GM13977 (cell line): Measurements from ENCODE around the gene HRH4.

Source experiments
- DNase-seq: peaks from one replicate; pipeline ENCODE4 v3.0.0; 2012; ENCODE audit warnings: low spot score
- CTCF ChIP-seq: IDR thresholded peaks from 2 replicates; pipeline ENCODE4 v1.5.1; 2012; ENCODE audit warnings: mild to moderate bottlenecking, control low read depth; ENCODE audit not compliant: insufficient read depth; ENCODE audit errors: extremely low read depth, missing control alignments
- in situ Hi-C: fragments of 300-500 bp; cut with MboI; formaldehyde crosslinking; loops from one replicate; pipeline ENCODE4 v1.12.0; 2022; ENCODE audit warnings: low sequenced_read_pairs, low pct_unique_long_range_greater_than_20kb, mixed read lengths, inconsistent platforms; ENCODE audit not compliant: unreplicated experiment

The HRH4 gene

GRCh38 chr18:24460388-24460787, at the start of gene HRH4:
Gene HRH4 (plus strand): TSS chr18:24460637. CDS start chr18:24460729, 92 bp downstream.
- TF ChIP-seq CTCF: no peak
- in situ Hi-C loops: no loop called here
- no peak for DNase-seq

GRCh38 chr18:24413148-24413547, 47.3 kb upstream of the HRH4 start:
- no peak for DNase-seq
- in situ Hi-C loops: no loop called here
- TF ChIP-seq CTCF: no peak

GRCh38 chr18:24414349-24415003, 46.0 kb upstream of the HRH4 start:
- DNase-seq: peak; percentile 26
- no peak for TF ChIP-seq CTCF
- in situ Hi-C loops: no loop called here

GRCh38 chr18:24417480-24417879, 43.0 kb upstream of the HRH4 start:
- no peak for TF ChIP-seq CTCF
- in situ Hi-C loops: no loop called here
- no peak for DNase-seq

- DNase-seq: no peak
- in situ Hi-C loops: no loop called here
- no peak for TF ChIP-seq CTCF
Measured at GRCh38 chr18:24420551-24420950, 39.9 kb upstream of the HRH4 start.

- TF ChIP-seq CTCF: no peak
- in situ Hi-C loops: no loop called here
- DNase-seq: no peak
Measured at GRCh38 chr18:24421831-24422230, 38.6 kb upstream of the HRH4 start.

- TF ChIP-seq CTCF: no peak
- no peak for DNase-seq
- in situ Hi-C loops: no loop called here
Measured at GRCh38 chr18:24426073-24426397, 34.4 kb upstream of the HRH4 start.
